Endothelial cell (in vitro differentiated cells): ENCODE data around the gene PTPRT. TPM values are rescaled to one million over a fixed set of nuclear protein-coding genes. Genes with fewer than 3 reads are reported as not detected.

Source experiments
- DNase-seq: peaks from one replicate; pipeline ENCODE4 v3.0.0; 2021; ENCODE audit warnings: low spot score
- H3K27ac Mint-ChIP-seq: one replicate; pipeline ENCODE4 v1.8.0; 2021; ENCODE audit warnings: mixed read lengths, inconsistent platforms; ENCODE audit not compliant: unreplicated experiment
- H3K27me3 Mint-ChIP-seq: one replicate; pipeline ENCODE4 v1.8.0; 2021; ENCODE audit warnings: mild to moderate bottlenecking, moderate library complexity, mixed read lengths, inconsistent platforms; ENCODE audit not compliant: unreplicated experiment
- H3K36me3 Mint-ChIP-seq: one replicate; pipeline ENCODE4 v1.8.0; 2021; ENCODE audit warnings: mild to moderate bottlenecking, low read depth, mixed read lengths, inconsistent platforms; ENCODE audit not compliant: unreplicated experiment
- H3K4me1 Mint-ChIP-seq: one replicate; pipeline ENCODE4 v1.8.0; 2021; ENCODE audit warnings: mild to moderate bottlenecking, mixed read lengths, inconsistent platforms; ENCODE audit not compliant: unreplicated experiment
- H3K4me3 Mint-ChIP-seq: one replicate; pipeline ENCODE4 v1.8.0; 2021; ENCODE audit warnings: mild to moderate bottlenecking, mixed read lengths, inconsistent platforms; ENCODE audit not compliant: unreplicated experiment
- H3K9me3 Mint-ChIP-seq: one replicate; pipeline ENCODE4 v1.8.0; 2021; ENCODE audit warnings: mixed read lengths, inconsistent platforms; ENCODE audit not compliant: unreplicated experiment
- CTCF ChIP-seq: fragments of 200-600 bp; sonication (generic); IDR thresholded peaks from one replicate; pipeline ENCODE4 v1.5.0; 2021; ENCODE audit warnings: antibody characterized with exemption; ENCODE audit not compliant: unreplicated experiment
- total RNA-seq: library from RNA; stranded (reverse); fragmentation: NEBNext Ultra II Directional; extraction: Animal tissue kit (Norgen Biotek cat#: 25700); gene quantifications from one replicate; pipeline ENCODE4 v1.2.1, GENCODE V29; 2021; ENCODE audit not compliant: unreplicated experiment

PTPRT gene
- total RNA-seq, 1 donor from 2014 or later = 0.10 TPM

GRCh38 chr20:42968746-42969145 lies 221.0 kb downstream of the PTPRT start:
- H3K27ac Mint-ChIP-seq = no peak overlapping the region
- no peak for TF ChIP-seq CTCF
- no peak for DNase-seq
- H3K4me1 Mint-ChIP-seq = no peaks in the 10 kb centered on the region
- peaks cover 11% of the 10 kb centered on the region for H3K36me3 Mint-ChIP-seq
- no peak overlapping the region for H3K4me3 Mint-ChIP-seq
- peaks cover 58% of the 10 kb centered on the region for H3K9me3 Mint-ChIP-seq
- peaks cover 6% of the 10 kb centered on the region for H3K27me3 Mint-ChIP-seq

- no peak overlapping the region for H3K4me3 Mint-ChIP-seq
- H3K36me3 Mint-ChIP-seq = peaks cover 3% of the 10 kb centered on the region
- no peak overlapping the region for H3K27ac Mint-ChIP-seq
- DNase-seq = no peak
- no peak for TF ChIP-seq CTCF
- no peaks in the 10 kb centered on the region for H3K4me1 Mint-ChIP-seq
- peaks cover 29% of the 10 kb centered on the region for H3K9me3 Mint-ChIP-seq
- peaks cover 5% of the 10 kb centered on the region for H3K27me3 Mint-ChIP-seq
Measured at GRCh38 chr20:42963796-42964195, 225.9 kb downstream of the PTPRT start.

GRCh38 chr20:42961771-42962170 lies 227.9 kb downstream of the PTPRT start:
- H3K27ac Mint-ChIP-seq = no peak overlapping the region
- H3K27me3 Mint-ChIP-seq = peaks cover 1% of the 10 kb centered on the region

GRCh38 chr20:42959996-42960395 lies 229.7 kb downstream of the PTPRT start:
- Mint-ChIP-seq H3K4me3 (no peak overlapping the region), H3K36me3 (peaks cover 3% of the 10 kb centered on the region), H3K27me3 (no peaks in the 10 kb centered on the region), H3K27ac (no peak overlapping the region), H3K9me3 (peaks cover 8% of the 10 kb centered on the region), H3K4me1 (no peaks in the 10 kb centered on the region)
- TF ChIP-seq CTCF = no peak
- no peak for DNase-seq

More at GRCh38 chr20:42961771-42962170, 227.9 kb downstream of the PTPRT start:
- no peaks in the 10 kb centered on the region for H3K4me1 Mint-ChIP-seq
- DNase-seq = no peak
- peaks cover 14% of the 10 kb centered on the region for H3K9me3 Mint-ChIP-seq
- peaks cover 3% of the 10 kb centered on the region for H3K36me3 Mint-ChIP-seq
- no peak overlapping the region for H3K4me3 Mint-ChIP-seq
- TF ChIP-seq CTCF = no peak

- Mint-ChIP-seq H3K36me3 (peaks cover 3% of the 10 kb centered on the region), H3K27ac (peak overlapping the region; percentile 18), H3K4me3 (no peak overlapping the region), H3K4me1 (no peaks in the 10 kb centered on the region), H3K27me3 (no peaks in the 10 kb centered on the region), H3K9me3 (peaks cover 9% of the 10 kb centered on the region)
- TF ChIP-seq CTCF = no peak
- no peak for DNase-seq
Measured at GRCh38 chr20:42958367-42959069, 231.2 kb downstream of the PTPRT start.
